Kidney (tissue), 14 donors: ENCODE results near the gene CEP85L. TPM values are rescaled to one million over a fixed set of nuclear protein-coding genes. Genes with fewer than 3 reads are reported as not detected.

Source experiments
- DNase-seq, 5 donors: peaks; one replicate each; pipeline ENCODE4 v3.0.0-alpha.2; 2013 to 2020
- FAIRE-seq: peaks from 2 replicates; lab custom pipeline; 2012; peaks lifted over from hg19 to GRCh38; lab: Jason Lieb, UNC
- H3K27ac ChIP-seq, 2 donors: one replicate each; pipeline ENCODE4 v1.7.0; 2013; ENCODE audit warnings: low read depth in 2 of 2, low read length in 2 of 2, inconsistent platforms in 1 of 2
- H3K27me3 ChIP-seq: one replicate; pipeline ENCODE4 v1.7.1; 2013; ENCODE audit warnings: low read length, inconsistent platforms; ENCODE audit not compliant: control insufficient read depth, insufficient read depth
- H3K36me3 ChIP-seq, 3 donors: one replicate each; pipeline versions ENCODE4 v1.7.0 to v1.7.1; 2013; ENCODE audit warnings: low read length in 3 of 3, control low read depth in 1 of 3, inconsistent platforms in 1 of 3; ENCODE audit not compliant: insufficient read depth in 3 of 3, control insufficient read depth in 2 of 3
- H3K4me1 ChIP-seq, 3 donors: one replicate each; pipeline versions ENCODE4 v1.7.0 to v1.7.1; 2013; ENCODE audit warnings: low read length in 3 of 3, inconsistent platforms in 1 of 3, low read depth in 1 of 3; ENCODE audit not compliant: control insufficient read depth in 2 of 3, insufficient read depth in 2 of 3
- H3K4me3 ChIP-seq, 3 donors: one replicate each; pipeline versions ENCODE4 v1.7.0 to v1.8.1; 2013; ENCODE audit warnings: low read length in 3 of 3, control low read depth in 1 of 3, inconsistent platforms in 1 of 3
- H3K9ac ChIP-seq, 3 donors: one replicate each; pipeline versions ENCODE4 v1.7.0 to v1.7.1; 2013; ENCODE audit warnings: low read length in 3 of 3, control low read depth in 1 of 3, inconsistent platforms in 1 of 3
- H3K9me3 ChIP-seq, 3 donors: one replicate each; pipeline versions ENCODE4 v1.7.0 to v1.7.1; 2013; ENCODE audit warnings: low read length in 3 of 3, control low read depth in 1 of 3, inconsistent platforms in 1 of 3; ENCODE audit not compliant: control insufficient read depth in 2 of 3, insufficient read depth in 1 of 3
- CTCF ChIP-seq: IDR thresholded peaks from 3 replicates; pipeline ENCODE4 v1.5.1; 2012; ENCODE audit warnings: mild to moderate bottlenecking, moderate library complexity, borderline replicate concordance; ENCODE audit not compliant: insufficient read depth; ENCODE audit errors: extremely low read depth
- intact Hi-C: fragments of 100-400 bp; cut with DNase I; formaldehyde crosslinking; loops from one replicate; pipeline ENCODE4 v1.11.1; 2022
- polyA plus RNA-seq: library from polyadenylated mRNA; stranded (reverse); fragments of 350-450 nt; fragmentation: Illumina TruSeq; extraction: RNeasy Lipid Tissue Mini Kit (QIAGEN cat#74804); gene quantifications from one replicate; pipeline ENCODE4 v1.2.3, GENCODE V29; 2014; ENCODE audit warnings: low read depth, low replicate concordance; ENCODE audit not compliant: insufficient read depth
- total RNA-seq: library from RNA; stranded (reverse); fragmentation: NEBNext Ultra II Directional; extraction: Animal tissue kit (Norgen Biotek cat#: 25700); gene quantifications from one replicate; pipeline ENCODE4 v1.2.1, GENCODE V29; 2021
- donor health status: control.
- donor health status: control.
- donor health status: control.
- donor health status: control.
- donor health status: control.
- donor health status: DM: yes; HTN: yes; CAD: no.
- donor health status: Normal renal cell carcinoma (clear cell type).

The CEP85L gene
- total and polyA plus RNA-seq, 2 donors from 2014 or later = 0.84 to 12.9 TPM

DNA sequence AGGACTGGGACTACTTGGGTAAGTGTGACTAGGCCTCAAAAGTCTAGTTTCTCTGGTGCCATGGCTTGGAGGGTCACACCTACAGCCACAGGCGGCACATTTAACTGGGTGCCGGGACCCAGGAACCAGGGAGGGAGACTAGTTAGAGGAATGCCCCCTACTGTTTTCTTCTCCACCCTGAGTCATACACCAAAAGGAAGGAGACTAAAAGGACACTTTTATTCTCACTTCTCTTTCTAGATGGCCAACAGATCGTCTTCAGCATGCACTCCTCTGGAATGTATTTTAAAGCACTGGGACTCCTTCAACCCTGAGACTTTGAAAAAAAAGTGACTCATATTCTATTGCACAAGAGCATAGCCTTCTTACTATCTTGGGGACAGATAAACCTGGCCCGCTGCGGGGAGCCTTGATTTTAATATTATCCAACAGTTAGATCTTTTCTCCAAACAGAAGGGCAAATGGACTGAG is 69.9 kb downstream of the CEP85L start:
- intact Hi-C loops = no loop called here
- H3K4me3 ChIP-seq = no peak overlapping the region
- no peak overlapping the region for H3K27ac ChIP-seq
- H3K36me3 ChIP-seq = no peaks in the 10 kb centered on the region
- FAIRE-seq = no peak
- DNase-seq = no peak
- H3K4me1 ChIP-seq = peaks cover 0 to 2% (median under 1%) of the 10 kb centered on the region in 3 donors
- TF ChIP-seq CTCF = no peak
- no peak overlapping the region for H3K9ac ChIP-seq
- peaks cover 0 to 9% (median 0%) of the 10 kb centered on the region in 3 donors for H3K9me3 ChIP-seq
- no peaks in the 10 kb centered on the region for H3K27me3 ChIP-seq

DNA sequence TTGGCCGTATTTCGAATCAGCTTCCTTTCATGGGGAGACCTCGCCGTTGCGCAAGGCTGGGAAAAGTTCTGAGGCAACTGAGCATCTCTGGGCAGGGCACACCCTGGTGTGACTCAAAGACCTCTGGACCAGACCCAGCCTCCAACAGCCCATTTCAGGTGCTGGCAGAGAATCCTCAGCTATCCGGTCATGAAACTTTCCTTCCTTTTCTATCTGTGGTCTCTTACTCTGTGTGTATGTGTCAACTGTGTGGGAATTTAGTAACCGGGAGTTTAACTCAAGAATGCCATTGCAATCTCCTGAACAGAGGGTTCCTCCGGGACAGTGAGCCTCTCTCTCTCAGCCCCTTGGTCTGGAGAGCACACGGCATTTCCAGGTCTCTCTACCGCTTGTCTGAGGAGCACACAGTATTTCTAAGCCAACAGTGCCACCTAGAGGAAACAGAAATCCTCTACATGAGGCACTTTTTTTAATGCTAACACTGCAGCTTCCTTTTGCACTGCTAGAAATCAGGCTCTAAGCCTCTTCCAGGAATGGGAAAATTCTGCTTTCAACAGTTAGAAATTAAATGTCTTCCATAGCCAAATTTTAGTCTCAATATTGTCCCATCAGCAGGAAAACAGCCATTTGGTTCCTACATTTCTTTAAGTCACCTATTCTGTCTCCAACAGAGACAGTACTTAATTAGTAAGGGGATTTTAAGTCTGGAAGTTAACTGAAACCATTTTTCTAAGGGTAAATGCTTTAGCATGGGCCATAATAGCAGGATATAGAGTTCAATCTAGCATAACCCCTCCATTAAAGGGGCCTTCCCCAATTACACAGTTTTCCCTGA is 70.6 kb downstream of the CEP85L start:
- DNase-seq = peak in 3 of 5 donors; percentile 46 to 88 (median 82)
- Histone ChIP-seq H3K27ac (no peak overlapping the region), H3K4me1 (no peaks in the 10 kb centered on the region), H3K9me3 (peaks cover 0 to 9% (median 0%) of the 10 kb centered on the region in 3 donors), H3K36me3 (no peaks in the 10 kb centered on the region), H3K4me3 (no peak overlapping the region), H3K27me3 (no peaks in the 10 kb centered on the region), H3K9ac (no peak overlapping the region)
- TF ChIP-seq CTCF = peak; percentile 89
- FAIRE-seq = peak; percentile 52
- intact Hi-C loops = no loop called here

DNA sequence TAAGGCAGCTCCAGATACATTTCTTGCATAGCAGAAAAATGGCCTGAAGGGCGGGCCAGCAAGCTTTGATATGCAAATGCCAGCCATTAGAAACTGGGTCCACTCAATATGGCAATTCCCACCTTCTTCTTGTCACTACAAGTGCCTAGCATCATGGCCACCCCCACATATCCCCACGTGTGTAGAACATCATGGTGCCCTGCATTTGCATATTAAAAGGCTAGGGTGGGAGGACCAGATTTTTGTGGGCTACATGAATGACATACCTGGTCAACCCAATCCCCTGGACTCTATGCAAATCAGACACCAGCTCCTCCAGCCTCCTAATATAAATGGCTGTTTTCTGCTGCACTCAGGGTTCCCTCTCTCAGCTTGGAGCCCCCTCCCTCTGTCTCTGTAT is 71.6 kb downstream of the CEP85L start:
- intact Hi-C loops = no loop called here
- Histone ChIP-seq H3K4me3 (no peak overlapping the region), H3K9ac (no peak overlapping the region), H3K27me3 (no peaks in the 10 kb centered on the region), H3K27ac (no peak overlapping the region), H3K4me1 (no peaks in the 10 kb centered on the region), H3K9me3 (peaks cover 0 to 9% (median 1%) of the 10 kb centered on the region in 3 donors), H3K36me3 (no peaks in the 10 kb centered on the region)
- DNase-seq (no peak), FAIRE-seq (no peak)
- TF ChIP-seq CTCF = no peak
